Measurements from ENCODE around the gene GTF3C4. TPM values are rescaled to one million over a fixed set of nuclear protein-coding genes. Genes with fewer than 3 reads are reported as not detected.

Gene GTF3C4
- total RNA-seq, 1 experiment from 2014 or later, result 42.5 TPM

DNA sequence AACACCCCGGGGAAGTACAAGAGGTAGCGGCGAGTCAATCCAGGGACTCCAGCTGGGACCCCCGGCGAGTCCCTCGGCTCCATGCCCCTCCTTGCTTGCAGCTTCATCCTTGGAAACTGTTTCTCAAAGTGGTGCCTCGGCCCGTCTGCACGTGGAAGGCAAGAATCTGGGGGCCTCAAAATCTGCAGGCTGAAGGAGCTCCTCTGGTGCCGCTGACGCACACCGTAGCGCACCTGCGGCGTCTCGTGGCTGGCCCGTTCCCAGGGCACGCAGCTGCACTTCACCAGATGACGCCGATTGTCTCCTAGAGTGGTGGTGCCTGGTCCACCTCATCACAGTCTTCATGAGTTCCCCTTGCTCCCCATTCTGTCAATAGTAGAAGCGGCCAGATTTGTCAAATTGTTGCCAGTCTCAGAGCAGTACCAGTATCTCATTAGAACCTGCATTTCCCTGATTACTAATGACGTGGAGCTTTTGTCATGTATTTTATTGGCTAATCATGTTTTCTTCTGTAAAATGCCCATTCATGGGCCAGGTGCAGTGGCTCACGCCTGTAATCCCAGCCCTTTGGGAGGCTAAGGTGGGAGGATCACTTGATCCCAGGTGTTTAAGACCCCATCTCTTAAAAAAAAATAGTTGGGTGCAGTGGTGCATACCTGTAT, 38.6 kb downstream of the GTF3C4 start:
- WGBS (ENCODE audit: extremely low coverage, insufficient read length, low lambda C conversion rate), result no CpG with 5 or more reads among the region's 23 CpGs
- H3K23me2 ChIP-seq (ENCODE audit: insufficient read length, low read depth, low read length, poor library complexity, severe bottlenecking), result no peaks in the 10 kb centered on the region
- H3K4me3 Mint-ChIP-seq, result no peak overlapping the region

More for the DNA sequence above, 38.6 kb downstream of the GTF3C4 start:
- no peaks in the 10 kb centered on the region for H3K4me1 Mint-ChIP-seq
- peaks cover 2 to 12% of the 10 kb centered on the region in 2 experiments for H3K9me3 Mint-ChIP-seq
- Histone ChIP-seq H3K27ac (ENCODE audit: insufficient read length, low read depth, low read length) (no peak overlapping the region), H4K20me1 (ENCODE audit: control insufficient read depth, insufficient read depth, insufficient read length) (no peaks in the 10 kb centered on the region), H4K91ac (ENCODE audit: insufficient read length, low read depth, low read length) (no peak overlapping the region), H3K9me3 (ENCODE audit: control insufficient read depth, low read depth, low read length) (no peaks in the 10 kb centered on the region), H4K8ac (replicated peaks; ENCODE audit: insufficient read length, low read depth, low read length) (no peak overlapping the region), H2BK5ac (ENCODE audit: insufficient read length, low read length) (no peak overlapping the region), H3K23ac (ENCODE audit: insufficient read length, low read depth, low read length) (no peak overlapping the region), H2BK120ac (ENCODE audit: low read depth, low read length, poor library complexity, severe bottlenecking) (no peak overlapping the region), H3K4me2 (ENCODE audit: insufficient read depth, insufficient read length, low read length) (no peak overlapping the region), H2AFZ (ENCODE audit: low read length) (no peak overlapping the region), H3K9ac (ENCODE audit: extremely low read depth, insufficient read length, low read length) (no peak overlapping the region), H2BK12ac (ENCODE audit: insufficient read length, low read depth, low read length) (no peak overlapping the region), H3K4me1 (ENCODE audit: insufficient read depth, low read length) (no peaks in the 10 kb centered on the region), H3K27me3 (ENCODE audit: insufficient read depth, low read length) (no peaks in the 10 kb centered on the region), H3K18ac (ENCODE audit: insufficient read length, low read depth, low read length) (no peak overlapping the region), H2BK20ac (ENCODE audit: low read depth, low read length, poor library complexity, severe bottlenecking) (no peak overlapping the region), H3T11ph (ENCODE audit: low read length) (no peak overlapping the region), H3K56ac (ENCODE audit: insufficient read length, low read depth, low read length) (no peak overlapping the region), H3K4ac (ENCODE audit: low read depth, low read length) (no peak overlapping the region), H2BK15ac (ENCODE audit: low read depth, low read length) (no peak overlapping the region), H2AK5ac (ENCODE audit: insufficient read length, low read length) (no peak overlapping the region), H3K79me1 (ENCODE audit: insufficient read depth, low read depth, low read length, poor library complexity, severe bottlenecking) (no peaks in the 10 kb centered on the region), H3K14ac (ENCODE audit: insufficient read depth, low read length) (no peak overlapping the region), H3K79me2 (ENCODE audit: insufficient read depth, low read length) (no peaks in the 10 kb centered on the region), H4K5ac (ENCODE audit: insufficient read length, low read depth, low read length) (no peak overlapping the region)
- H3K36me3 Mint-ChIP-seq (ENCODE audit: insufficient read depth in 1 of 3, low read depth in 3 of 3), result no peaks in the 10 kb centered on the region
- H3K27me3 Mint-ChIP-seq (ENCODE audit: low read depth), result peaks cover 16% of the 10 kb centered on the region
- DNase-seq, result no peak
- H3K27ac Mint-ChIP-seq, result no peak overlapping the region
- TF ChIP-seq, protein P1, sequence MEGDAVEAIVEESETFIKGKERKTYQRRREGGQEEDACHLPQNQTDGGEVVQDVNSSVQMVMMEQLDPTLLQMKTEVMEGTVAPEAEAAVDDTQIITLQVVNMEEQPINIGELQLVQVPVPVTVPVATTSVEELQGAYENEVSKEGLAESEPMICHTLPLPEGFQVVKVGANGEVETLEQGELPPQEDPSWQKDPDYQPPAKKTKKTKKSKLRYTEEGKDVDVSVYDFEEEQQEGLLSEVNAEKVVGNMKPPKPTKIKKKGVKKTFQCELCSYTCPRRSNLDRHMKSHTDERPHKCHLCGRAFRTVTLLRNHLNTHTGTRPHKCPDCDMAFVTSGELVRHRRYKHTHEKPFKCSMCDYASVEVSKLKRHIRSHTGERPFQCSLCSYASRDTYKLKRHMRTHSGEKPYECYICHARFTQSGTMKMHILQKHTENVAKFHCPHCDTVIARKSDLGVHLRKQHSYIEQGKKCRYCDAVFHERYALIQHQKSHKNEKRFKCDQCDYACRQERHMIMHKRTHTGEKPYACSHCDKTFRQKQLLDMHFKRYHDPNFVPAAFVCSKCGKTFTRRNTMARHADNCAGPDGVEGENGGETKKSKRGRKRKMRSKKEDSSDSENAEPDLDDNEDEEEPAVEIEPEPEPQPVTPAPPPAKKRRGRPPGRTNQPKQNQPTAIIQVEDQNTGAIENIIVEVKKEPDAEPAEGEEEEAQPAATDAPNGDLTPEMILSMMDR (conservative IDR thresholded peaks at IDR 0.05), result no peak

Measured in H9 (cell line).